WTC11 (cell line): Measurements from ENCODE around the gene PLCXD1.

Experiments used
- CREB1 ChIP-seq: sonication (generic); formaldehyde crosslinking; IDR thresholded peaks from 2 replicates; pipeline ENCODE4 v1.8.0; 2023; ENCODE audit warnings: mild to moderate bottlenecking, missing genetic modification reagents
- JUN ChIP-seq: sonication (generic); formaldehyde crosslinking; IDR thresholded peaks from 2 replicates; pipeline ENCODE4 v1.8.0; 2023; ENCODE audit warnings: mild to moderate bottlenecking, missing genetic modification reagents

- TF ChIP-seq JUN (CRISPR knock-in tag) (no peak), CREB1 (CRISPR knock-in tag) (no peak)
Measured at GRCh38 chrX:314049-314448, 32.9 kb downstream of the PLCXD1 start.
